Stimulated activated CD8-positive, alpha-beta memory T cell treated with anti-CD3 and anti-CD28 coated beads, Interleukin-7, amount 100 ng/mL, for 4 hours (primary cell): ENCODE data around the gene JAKMIP2.

Source experiments
- DNase-seq, 2 donors: peaks; one replicate each; pipeline ENCODE4 v3.0.0-alpha.2; 2020; ENCODE audit warnings: low read depth in 2 of 2

The JAKMIP2 gene

GRCh38 chr5:147788023-147788422 is 5.5 kb upstream of the JAKMIP2 start:
- DNase-seq: no peak

GRCh38 chr5:147786142-147786541 is 3.6 kb upstream of the JAKMIP2 start:
- no peak for DNase-seq

GRCh38 chr5:147784146-147784987 is 1.8 kb upstream of the JAKMIP2 start:
- no peak for DNase-seq

GRCh38 chr5:147780924-147781573 is 1.5 kb downstream of the JAKMIP2 start:
- no peak for DNase-seq

GRCh38 chr5:147779694-147780093 is 2.8 kb downstream of the JAKMIP2 start:
- DNase-seq: no peak

GRCh38 chr5:147776989-147777388 is 5.5 kb downstream of the JAKMIP2 start:
- DNase-seq: no peak

GRCh38 chr5:147773587-147773986 is 8.9 kb downstream of the JAKMIP2 start:
- DNase-seq: no peak

GRCh38 chr5:147773139-147773538 is 9.4 kb downstream of the JAKMIP2 start:
- no peak for DNase-seq

GRCh38 chr5:147767048-147767447 is 15.5 kb downstream of the JAKMIP2 start:
- DNase-seq: no peak

- no peak for DNase-seq
Measured at GRCh38 chr5:147763791-147764525, 18.6 kb downstream of the JAKMIP2 start.

GRCh38 chr5:147760086-147760875 is 22.2 kb downstream of the JAKMIP2 start:
- DNase-seq: no peak

- DNase-seq: no peak
Measured at GRCh38 chr5:147759441-147759840, 23.1 kb downstream of the JAKMIP2 start.

- no peak for DNase-seq
Measured at GRCh38 chr5:147756566-147756965, 26.0 kb downstream of the JAKMIP2 start.

- no peak for DNase-seq
Measured at GRCh38 chr5:147754372-147755122, 28.0 kb downstream of the JAKMIP2 start.

GRCh38 chr5:147753765-147754164 is 28.8 kb downstream of the JAKMIP2 start:
- no peak for DNase-seq

GRCh38 chr5:147752666-147753290 is 29.8 kb downstream of the JAKMIP2 start:
- no peak for DNase-seq

- DNase-seq: no peak
Measured at GRCh38 chr5:147752033-147752432, 30.5 kb downstream of the JAKMIP2 start.

GRCh38 chr5:147751156-147751830 is 31.2 kb downstream of the JAKMIP2 start:
- no peak for DNase-seq

- DNase-seq: no peak
Measured at GRCh38 chr5:147750065-147750464, 32.5 kb downstream of the JAKMIP2 start.

GRCh38 chr5:147748590-147748989 is 33.9 kb downstream of the JAKMIP2 start:
- no peak for DNase-seq
